ENCODE data around the gene HGD. TPM values are rescaled to one million over a fixed set of nuclear protein-coding genes. Genes with fewer than 3 reads are reported as not detected.
A peak's percentile ranks its signal among the peaks of the same experiment; 100 is the strongest.

The HGD gene
- total and polyA plus RNA-seq, 2 of the 13 experiments (the other 11 are each of a cell fraction or from before 2014, with no cell fraction given): 265 to 398 TPM

GRCh38 chr3:120678331-120678947 lies 3.6 kb downstream of the HGD start (continued):
- 0 out of 2 replicates have a peak, but pooled peaks have one; percentile 63 for TF ChIP-seq RFXAP (CRISPR knock-in tag; IDR thresholded peaks at IDR 0.05; ENCODE audit: borderline replicate concordance)
- no peak for TF ChIP-seq NCOA5 (CRISPR knock-in tag; IDR thresholded peaks at IDR 0.05)
- TF ChIP-seq, protein P1, sequence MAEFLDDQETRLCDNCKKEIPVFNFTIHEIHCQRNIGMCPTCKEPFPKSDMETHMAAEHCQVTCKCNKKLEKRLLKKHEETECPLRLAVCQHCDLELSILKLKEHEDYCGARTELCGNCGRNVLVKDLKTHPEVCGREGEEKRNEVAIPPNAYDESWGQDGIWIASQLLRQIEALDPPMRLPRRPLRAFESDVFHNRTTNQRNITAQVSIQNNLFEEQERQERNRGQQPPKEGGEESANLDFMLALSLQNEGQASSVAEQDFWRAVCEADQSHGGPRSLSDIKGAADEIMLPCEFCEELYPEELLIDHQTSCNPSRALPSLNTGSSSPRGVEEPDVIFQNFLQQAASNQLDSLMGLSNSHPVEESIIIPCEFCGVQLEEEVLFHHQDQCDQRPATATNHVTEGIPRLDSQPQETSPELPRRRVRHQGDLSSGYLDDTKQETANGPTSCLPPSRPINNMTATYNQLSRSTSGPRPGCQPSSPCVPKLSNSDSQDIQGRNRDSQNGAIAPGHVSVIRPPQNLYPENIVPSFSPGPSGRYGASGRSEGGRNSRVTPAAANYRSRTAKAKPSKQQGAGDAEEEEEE (CRISPR knock-in tag; IDR thresholded peaks at IDR 0.05; ENCODE audit: borderline replicate concordance): no peak
- no peak for TF ChIP-seq SNAPC4 (CRISPR knock-in tag; IDR thresholded peaks at IDR 0.05)
- TF ChIP-seq FOXC1 (CRISPR knock-in tag; IDR thresholded peaks at IDR 0.05; ENCODE audit: borderline replicate concordance): no peak
- no peak for TF ChIP-seq MYNN (CRISPR knock-in tag; IDR thresholded peaks at IDR 0.05; ENCODE audit: low read depth)
- TF ChIP-seq ZBTB40 (IDR thresholded peaks at IDR 0.05): no peak
- TF ChIP-seq ZBTB40 (CRISPR knock-in tag; IDR thresholded peaks at IDR 0.05): no peak
- no peak for TF ChIP-seq ZBTB44 (CRISPR knock-in tag; IDR thresholded peaks at IDR 0.05)
- no peak for TF ChIP-seq SMYD3 (CRISPR knock-in tag; IDR thresholded peaks at IDR 0.05)
- no peak for TF ChIP-seq ZBTB42 (CRISPR knock-in tag; IDR thresholded peaks at IDR 0.05)
- peak; percentile 41; the same call in 1 of the 2 replicates for TF ChIP-seq POLR2AphosphoS5 (IDR thresholded peaks at IDR 0.05; ENCODE audit: low read depth, low read length)

Data from HepG2 (cell line).